KMS-11 (cell line): Measurements from ENCODE around the gene HTRA3.

Experiments
- H2AFZ ChIP-seq: fragments of 200-600 bp; sonication (generic); 2 replicates; pipeline ENCODE4 v1.6.1; 2016; ENCODE audit warnings: antibody characterized with exemption, mixed run types, low read depth
- H3K27ac ChIP-seq: fragments of 200-600 bp; sonication (generic); 2 replicates; pipeline ENCODE4 v1.6.1; 2016; ENCODE audit warnings: mild to moderate bottlenecking, mixed run types
- H3K27me3 ChIP-seq: fragments of 200-600 bp; sonication (generic); 2 replicates; pipeline ENCODE4 v1.6.1; 2017; ENCODE audit warnings: mild to moderate bottlenecking, low read depth, mixed run types, moderate library complexity; ENCODE audit not compliant: insufficient read depth
- H3K36me3 ChIP-seq: fragments of 200-600 bp; sonication (generic); 2 replicates; pipeline ENCODE4 v1.6.1; 2017; ENCODE audit warnings: mild to moderate bottlenecking, mixed run types; ENCODE audit not compliant: insufficient read depth
- H3K4me1 ChIP-seq: fragments of 200-600 bp; sonication (generic); 2 replicates; pipeline ENCODE4 v1.6.1; 2016; ENCODE audit warnings: mild to moderate bottlenecking, low read depth, mixed run types; ENCODE audit not compliant: poor library complexity, severe bottlenecking
- H3K4me2 ChIP-seq: fragments of 200-600 bp; sonication (generic); 2 replicates; pipeline ENCODE4 v1.7.0; 2016; ENCODE audit warnings: mild to moderate bottlenecking, mixed run types
- H3K4me3 ChIP-seq: fragments of 200-600 bp; sonication (generic); IDR thresholded peaks from 2 replicates; pipeline ENCODE4 v1.6.1; 2017; ENCODE audit warnings: low read depth, low read length, mixed read lengths; ENCODE audit not compliant: insufficient read depth
- H3K79me2 ChIP-seq: fragments of 200-600 bp; sonication (generic); 2 replicates; pipeline ENCODE4 v1.6.1; 2016; ENCODE audit warnings: low read depth, mixed run types; ENCODE audit not compliant: insufficient read depth
- H3K9ac ChIP-seq: fragments of 200-600 bp; sonication (generic); 2 replicates; pipeline ENCODE4 v1.6.1; 2016; ENCODE audit warnings: mild to moderate bottlenecking, mixed run types
- H4K20me1 ChIP-seq: fragments of 200-600 bp; sonication (generic); 2 replicates; pipeline ENCODE4 v1.6.1; 2016; ENCODE audit warnings: mild to moderate bottlenecking, mixed run types; ENCODE audit not compliant: insufficient read depth
- CTCF ChIP-seq: fragments of 200-600 bp; sonication (generic); conservative IDR thresholded peaks from 2 replicates; pipeline ENCODE4 v1.6.1; 2017; ENCODE audit warnings: low read depth, mild to moderate bottlenecking, antibody characterized with exemption, low read length, moderate library complexity, mixed read lengths

The HTRA3 gene

DNA sequence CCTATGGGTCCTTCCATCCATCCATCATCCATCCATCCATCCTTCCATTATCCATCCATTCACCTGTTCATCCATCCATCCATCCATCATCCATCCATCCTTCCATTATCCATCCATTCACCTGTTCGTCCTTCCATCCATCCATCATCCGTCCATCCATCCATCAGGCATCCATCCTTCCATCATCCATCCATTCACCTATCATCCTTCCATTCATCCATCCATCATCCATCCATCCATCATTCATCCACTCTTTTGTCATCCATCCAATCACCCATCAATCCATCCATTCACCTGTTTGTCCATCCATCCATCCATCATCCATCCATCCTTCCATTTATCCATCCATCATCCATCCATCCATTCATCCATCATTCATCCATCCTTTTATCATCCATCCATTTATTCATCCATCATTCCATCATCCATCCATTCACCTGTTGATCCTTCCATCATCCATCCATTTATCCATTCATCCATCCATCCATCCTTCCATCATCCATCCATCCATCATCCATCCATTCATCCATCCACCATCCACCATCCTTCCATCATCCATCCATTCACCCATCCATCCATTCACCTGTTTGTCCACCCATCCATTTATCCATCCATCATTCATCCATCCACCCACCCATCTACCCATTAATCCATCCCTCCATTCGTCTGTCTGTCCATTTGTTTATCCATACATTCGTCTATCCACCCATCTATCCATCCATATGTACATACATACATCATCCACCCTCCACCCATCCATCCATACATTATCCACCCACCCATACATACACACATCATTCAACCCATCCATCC lies 35.7 kb upstream of the HTRA3 start:
- no peaks in the 10 kb centered on the region for H3K79me2 ChIP-seq
- no peak overlapping the region for H3K4me3 ChIP-seq
- no peak overlapping the region for H3K4me2 ChIP-seq
- no peak for TF ChIP-seq CTCF
- H3K9ac ChIP-seq: no peak overlapping the region
- no peak overlapping the region for H2AFZ ChIP-seq
- H3K4me1 ChIP-seq: no peaks in the 10 kb centered on the region
- H3K27ac ChIP-seq: no peak overlapping the region
- H3K36me3 ChIP-seq: no peaks in the 10 kb centered on the region
- no peaks in the 10 kb centered on the region for H4K20me1 ChIP-seq
- no peaks in the 10 kb centered on the region for H3K27me3 ChIP-seq

- Histone ChIP-seq H3K4me2 (no peak overlapping the region), H3K27ac (no peak overlapping the region), H3K79me2 (no peaks in the 10 kb centered on the region), H3K4me3 (no peak overlapping the region), H4K20me1 (no peaks in the 10 kb centered on the region), H3K4me1 (no peaks in the 10 kb centered on the region), H2AFZ (no peak overlapping the region), H3K27me3 (no peaks in the 10 kb centered on the region), H3K9ac (no peak overlapping the region), H3K36me3 (no peaks in the 10 kb centered on the region)
- TF ChIP-seq CTCF: no peak
Measured at GRCh38 chr4:8234715-8235114, 34.8 kb upstream of the HTRA3 start.

DNA sequence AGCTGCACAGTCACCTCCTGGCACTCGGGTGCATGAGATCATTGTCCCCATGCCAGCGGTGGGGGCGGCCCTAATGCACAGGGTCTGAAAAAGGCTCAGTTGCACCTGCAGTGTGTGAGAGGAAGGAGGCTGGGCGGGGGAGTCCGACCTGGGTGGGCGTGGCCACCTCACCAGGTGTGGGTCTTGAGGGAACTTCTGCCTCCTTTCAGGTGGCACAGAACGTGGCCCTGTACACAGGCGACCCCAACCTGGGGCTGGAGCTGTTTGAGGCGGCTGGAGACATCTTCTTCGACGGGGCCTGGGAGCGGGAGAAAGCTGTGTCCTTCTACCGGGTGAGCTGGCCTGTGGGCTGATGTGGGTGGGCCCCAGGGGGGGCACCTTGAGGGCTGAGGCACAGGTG lies 34.3 kb upstream of the HTRA3 start:
- H4K20me1 ChIP-seq: no peaks in the 10 kb centered on the region
- no peak overlapping the region for H3K9ac ChIP-seq
- no peak for TF ChIP-seq CTCF
- H3K27me3 ChIP-seq: no peaks in the 10 kb centered on the region
- H3K36me3 ChIP-seq: no peaks in the 10 kb centered on the region
- no peak overlapping the region for H2AFZ ChIP-seq
- H3K27ac ChIP-seq: no peak overlapping the region
- H3K79me2 ChIP-seq: no peaks in the 10 kb centered on the region
- no peaks in the 10 kb centered on the region for H3K4me1 ChIP-seq
- H3K4me2 ChIP-seq: no peak overlapping the region
- H3K4me3 ChIP-seq: no peak overlapping the region

GRCh38 chr4:8235686-8236085 lies 33.9 kb upstream of the HTRA3 start:
- no peak for TF ChIP-seq CTCF
- no peaks in the 10 kb centered on the region for H4K20me1 ChIP-seq
- no peak overlapping the region for H3K27ac ChIP-seq
- no peaks in the 10 kb centered on the region for H3K36me3 ChIP-seq
- no peak overlapping the region for H2AFZ ChIP-seq
- H3K4me1 ChIP-seq: no peaks in the 10 kb centered on the region
- no peak overlapping the region for H3K4me2 ChIP-seq
- no peaks in the 10 kb centered on the region for H3K79me2 ChIP-seq
- H3K27me3 ChIP-seq: no peaks in the 10 kb centered on the region
- no peak overlapping the region for H3K9ac ChIP-seq
- no peak overlapping the region for H3K4me3 ChIP-seq
